Subcutaneous abdominal adipose tissue (tissue), 5 donors: ENCODE measurements around the gene PGM1.
A peak's percentile ranks its signal among the peaks of the same experiment; 100 is the strongest.

Experiments used
- H3K27ac ChIP-seq: one replicate; pipeline ENCODE4 v1.7.0; 2013; ENCODE audit warnings: low read depth, mild to moderate bottlenecking, inconsistent platforms, low read length, moderate library complexity
- H3K27me3 ChIP-seq, 5 donors: one replicate each; pipeline ENCODE4 v1.7.0; 2013; ENCODE audit warnings: low read length in 5 of 5, inconsistent platforms in 1 of 5; ENCODE audit not compliant: control insufficient read depth in 5 of 5, insufficient read depth in 4 of 5
- H3K36me3 ChIP-seq, 5 donors: one replicate each; pipeline ENCODE4 v1.7.0; 2013; ENCODE audit warnings: low read length in 5 of 5; ENCODE audit not compliant: control insufficient read depth in 5 of 5, insufficient read depth in 5 of 5
- H3K4me1 ChIP-seq, 5 donors: one replicate each; pipeline ENCODE4 v1.7.0; 2013; ENCODE audit warnings: low read length in 5 of 5, mild to moderate bottlenecking in 3 of 5, moderate library complexity in 1 of 5; ENCODE audit not compliant: control insufficient read depth in 5 of 5, insufficient read depth in 5 of 5
- H3K4me3 ChIP-seq, 5 donors: one replicate each; pipeline ENCODE4 v1.7.0; 2013; ENCODE audit warnings: low read length in 5 of 5, low read depth in 1 of 5
- H3K9ac ChIP-seq, 5 donors: one replicate each; pipeline ENCODE4 v1.7.0; 2013; ENCODE audit warnings: low read length in 5 of 5, mild to moderate bottlenecking in 4 of 5, moderate library complexity in 3 of 5
- H3K9me3 ChIP-seq, 5 donors: one replicate each; pipeline ENCODE4 v1.7.0; 2013; ENCODE audit warnings: low read length in 5 of 5; ENCODE audit not compliant: control insufficient read depth in 5 of 5
- donor health status: healthy.
- donor health status: healthy.
- donor health status: healthy.
- donor health status: healthy.
- donor health status: healthy.

Gene PGM1

GRCh38 chr1:63599799-63600198 is 6.6 kb downstream of the PGM1 start:
- H3K27ac ChIP-seq, result no peak overlapping the region
- no peak overlapping the region for H3K4me3 ChIP-seq
- H3K27me3 ChIP-seq, result no peaks in the 10 kb centered on the region
- H3K9ac ChIP-seq, result no peak overlapping the region
- H3K4me1 ChIP-seq, result peaks cover 0 to 23% (median 5%) of the 10 kb centered on the region in 5 donors
- no peaks in the 10 kb centered on the region for H3K9me3 ChIP-seq
- no peaks in the 10 kb centered on the region for H3K36me3 ChIP-seq

GRCh38 chr1:63600248-63600647 is 7.0 kb downstream of the PGM1 start:
- Histone ChIP-seq H3K27ac (no peak overlapping the region), H3K9me3 (no peaks in the 10 kb centered on the region), H3K27me3 (no peaks in the 10 kb centered on the region), H3K36me3 (no peaks in the 10 kb centered on the region), H3K4me3 (no peak overlapping the region), H3K9ac (no peak overlapping the region), H3K4me1 (peaks cover 0 to 21% (median 5%) of the 10 kb centered on the region in 5 donors)

- H3K36me3 ChIP-seq, result no peaks in the 10 kb centered on the region
- no peak overlapping the region for H3K27ac ChIP-seq
- H3K4me3 ChIP-seq, result no peak overlapping the region
- H3K9ac ChIP-seq, result no peak overlapping the region
- H3K9me3 ChIP-seq, result no peaks in the 10 kb centered on the region
- no peaks in the 10 kb centered on the region for H3K27me3 ChIP-seq
- peaks cover 0 to 17% (median 5%) of the 10 kb centered on the region in 5 donors for H3K4me1 ChIP-seq
These were observed 7.8 kb downstream of the PGM1 start for GRCh38 chr1:63601061-63601460.

- no peaks in the 10 kb centered on the region for H3K27me3 ChIP-seq
- H3K9ac ChIP-seq, result no peak overlapping the region
- no peaks in the 10 kb centered on the region for H3K9me3 ChIP-seq
- peaks cover 0 to 15% (median 5%) of the 10 kb centered on the region in 5 donors for H3K4me1 ChIP-seq
- no peaks in the 10 kb centered on the region for H3K36me3 ChIP-seq
- no peak overlapping the region for H3K4me3 ChIP-seq
- no peak overlapping the region for H3K27ac ChIP-seq
These were observed 8.3 kb downstream of the PGM1 start for GRCh38 chr1:63601463-63601862.

- Histone ChIP-seq H3K4me1 (peaks cover 0 to 15% (median 5%) of the 10 kb centered on the region in 5 donors), H3K9me3 (no peaks in the 10 kb centered on the region), H3K36me3 (no peaks in the 10 kb centered on the region), H3K4me3 (no peak overlapping the region), H3K27me3 (no peaks in the 10 kb centered on the region), H3K27ac (no peak overlapping the region), H3K9ac (no peak overlapping the region)
These were observed 8.7 kb downstream of the PGM1 start for GRCh38 chr1:63601912-63602311.

- H3K27me3 ChIP-seq, result no peaks in the 10 kb centered on the region
- peaks cover 0 to 15% (median 5%) of the 10 kb centered on the region in 5 donors for H3K4me1 ChIP-seq
- no peak overlapping the region for H3K4me3 ChIP-seq
- H3K27ac ChIP-seq, result no peak overlapping the region
- no peaks in the 10 kb centered on the region for H3K36me3 ChIP-seq
- no peak overlapping the region for H3K9ac ChIP-seq
- H3K9me3 ChIP-seq, result no peaks in the 10 kb centered on the region
These were observed 9.4 kb downstream of the PGM1 start for GRCh38 chr1:63602629-63603028.

GRCh38 chr1:63603810-63604209 is 10.6 kb downstream of the PGM1 start:
- Histone ChIP-seq H3K27ac (no peak overlapping the region), H3K9ac (no peak overlapping the region), H3K27me3 (no peaks in the 10 kb centered on the region), H3K4me3 (no peak overlapping the region), H3K9me3 (no peaks in the 10 kb centered on the region), H3K36me3 (no peaks in the 10 kb centered on the region), H3K4me1 (peaks cover 0 to 23% (median 5%) of the 10 kb centered on the region in 5 donors)

GRCh38 chr1:63607322-63607721 is 14.1 kb downstream of the PGM1 start:
- no peaks in the 10 kb centered on the region for H3K9me3 ChIP-seq
- no peaks in the 10 kb centered on the region for H3K36me3 ChIP-seq
- H3K27me3 ChIP-seq, result no peaks in the 10 kb centered on the region
- no peak overlapping the region for H3K4me3 ChIP-seq
- peaks cover 0 to 42% (median 14%) of the 10 kb centered on the region in 5 donors for H3K4me1 ChIP-seq
- no peak overlapping the region for H3K27ac ChIP-seq
- no peak overlapping the region for H3K9ac ChIP-seq

- no peaks in the 10 kb centered on the region for H3K27me3 ChIP-seq
- H3K9me3 ChIP-seq, result no peaks in the 10 kb centered on the region
- no peak overlapping the region for H3K4me3 ChIP-seq
- H3K36me3 ChIP-seq, result peaks cover 0 to 4% (median 0%) of the 10 kb centered on the region in 5 donors
- no peak overlapping the region for H3K9ac ChIP-seq
- peaks cover 0 to 61% (median 29%) of the 10 kb centered on the region in 5 donors for H3K4me1 ChIP-seq
- peak overlapping the region; percentile 42 for H3K27ac ChIP-seq
These were observed 18.0 kb downstream of the PGM1 start for GRCh38 chr1:63611231-63611630.

GRCh38 chr1:63612564-63612963 is 19.4 kb downstream of the PGM1 start:
- H3K27ac ChIP-seq, result no peak overlapping the region
- H3K4me1 ChIP-seq, result peaks cover 0 to 69% (median 32%) of the 10 kb centered on the region in 5 donors

GRCh38 chr1:63612971-63613370 is 19.8 kb downstream of the PGM1 start:
- no peaks in the 10 kb centered on the region for H3K27me3 ChIP-seq
- no peak overlapping the region for H3K27ac ChIP-seq
- peaks cover 0 to 67% (median 32%) of the 10 kb centered on the region in 5 donors for H3K4me1 ChIP-seq

More at GRCh38 chr1:63612564-63612963, 19.4 kb downstream of the PGM1 start:
- Histone ChIP-seq H3K27me3 (no peaks in the 10 kb centered on the region), H3K4me3 (no peak overlapping the region), H3K36me3 (peaks cover 0 to 4% (median 0%) of the 10 kb centered on the region in 5 donors), H3K9ac (peak overlapping the region in 1 of 5 donors; percentile 19), H3K9me3 (no peaks in the 10 kb centered on the region)

More at GRCh38 chr1:63612971-63613370, 19.8 kb downstream of the PGM1 start:
- no peak overlapping the region for H3K4me3 ChIP-seq
- H3K9me3 ChIP-seq, result no peaks in the 10 kb centered on the region
- peak overlapping the region in 1 of 5 donors; percentile 19 for H3K9ac ChIP-seq
- H3K36me3 ChIP-seq, result peaks cover 0 to 4% (median 0%) of the 10 kb centered on the region in 5 donors
